ENCODE results near the gene SLC14A1. TPM values are rescaled to one million over a fixed set of nuclear protein-coding genes. Genes with fewer than 3 reads are reported as not detected.

Gene SLC14A1
- total RNA-seq, 1 donor from 2014 or later = 0.15 TPM

DNA sequence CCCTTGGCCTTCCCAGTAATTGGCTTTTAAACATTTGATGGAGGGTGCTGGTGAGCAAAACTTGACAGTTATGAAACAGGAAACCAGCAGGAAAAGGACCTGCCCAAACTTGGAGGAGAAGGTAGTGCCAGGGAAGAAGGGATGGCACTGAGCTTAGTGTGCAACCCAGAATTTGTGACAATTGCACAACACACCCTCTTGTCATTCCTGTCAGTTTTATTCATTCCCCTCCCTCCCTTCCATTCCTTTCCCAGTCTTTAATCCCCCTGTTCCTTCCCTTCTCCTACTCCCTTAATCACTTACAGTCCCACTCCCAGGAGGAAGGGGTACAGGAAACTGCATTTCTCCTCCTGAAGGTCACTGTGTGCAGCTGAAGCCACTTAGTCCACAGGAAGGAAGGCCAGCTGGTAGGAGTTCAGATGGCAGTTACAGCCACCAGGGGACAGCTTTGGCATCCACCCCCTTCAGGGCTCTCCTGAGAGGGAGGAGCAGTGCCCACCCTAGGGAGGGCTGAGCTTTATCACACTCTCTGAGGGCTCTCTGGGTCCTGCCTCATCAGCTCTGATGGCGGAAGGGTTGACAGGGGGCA, 77.5 kb downstream of the SLC14A1 start:
- DNase-seq (ENCODE audit: low read depth) = no peak

Other genes with a start within 250 kb of the SLC14A1 start
- gene SLC14A2, start 108.7 kb upstream of the SLC14A1 start, total RNA-seq = 0.60 TPM in 1 of 2 replicates, not detected in the other
- gene SIGLEC15, start 101.5 kb downstream of the SLC14A1 start, total RNA-seq = 1.1 and 2.1 TPM in 2 replicates
- 21.9 and 44.0 TPM in 2 replicates for gene EPG5, start 243.1 kb downstream of the SLC14A1 start, total RNA-seq